Tibial nerve (tissue), 4 donors: ENCODE data around the gene SPOCK3. TPM values are rescaled to one million over a fixed set of nuclear protein-coding genes. Genes with fewer than 3 reads are reported as not detected.

Experiments used
- DNase-seq, 2 donors: peaks; one replicate each; pipeline ENCODE4 v3.0.0-alpha.2; 2019; ENCODE audit warnings: low spot score in 2 of 2
- H3K27ac ChIP-seq, 4 donors: fragments of 200-600 bp; sonication (generic) in 3 of 4; one replicate each; pipeline ENCODE4 v1.5.1; 2017 to 2019; ENCODE audit warnings: mild to moderate bottlenecking in 1 of 4
- H3K27me3 ChIP-seq, 2 donors: fragments of 200-600 bp; sonication (generic) in 1 of 2; one replicate each; pipeline versions ENCODE4 v1.5.1 to v1.6.0; 2017 to 2019
- H3K36me3 ChIP-seq, 3 donors: fragments of 200-600 bp; sonication (generic); one replicate each; pipeline ENCODE4 v1.5.1; 2018 to 2019
- H3K4me1 ChIP-seq, 4 donors: fragments of 200-600 bp; sonication (generic) in 3 of 4; one replicate each; pipeline ENCODE4 v1.5.1; 2017 to 2019
- H3K4me3 ChIP-seq, 4 donors: fragments of 200-600 bp; sonication (generic) in 3 of 4; one replicate each; pipeline ENCODE4 v1.5.1; 2017 to 2019; ENCODE audit warnings: mild to moderate bottlenecking in 1 of 4, moderate library complexity in 1 of 4
- H3K9me3 ChIP-seq, 4 donors: fragments of 200-600 bp; sonication (generic) in 3 of 4; one replicate each; pipeline ENCODE4 v1.5.1; 2017 to 2019
- CTCF ChIP-seq, 5 experiments: fragments of 200-600 bp in 3 of 5; fragments of 450-650 bp in 2 of 5; sonication (generic) in 3 of 5; IDR thresholded peaks; one replicate each; pipeline ENCODE4 v1.5.1; 2016 to 2019; ENCODE audit warnings: antibody characterized with exemption in 5 of 5, mild to moderate bottlenecking in 3 of 5, moderate library complexity in 2 of 5
- EP300 ChIP-seq, 2 donors: sonication (generic); formaldehyde crosslinking; IDR thresholded peaks; one replicate each; pipeline ENCODE4 v1.6.1; 2017; ENCODE audit warnings: antibody characterized with exemption in 2 of 2, mild to moderate bottlenecking in 1 of 2
- POLR2A ChIP-seq, 2 donors: fragments of 450-650 bp; IDR thresholded peaks; one replicate each; pipeline ENCODE4 v1.6.1; 2017; ENCODE audit warnings: antibody characterized with exemption in 2 of 2, mild to moderate bottlenecking in 2 of 2, moderate library complexity in 2 of 2
- WGBS, 2 donors: methylation state at CpG; one replicate each; pipeline ENCODE4 v1.1.5; 2018; 5-methylcytosine and 5-hydroxymethylcytosine counted together
- small RNA-seq: library from RNA; depleted of rRNA; stranded (forward); fragments of <200 nt; gene quantifications from one replicate; pipeline ENCODE3, GENCODE V24; 2016
- total RNA-seq, 4 donors: library from RNA; depleted of rRNA; stranded (reverse); fragments of >200 nt; gene quantifications; one replicate each; pipeline ENCODE4 v1.1.0, GENCODE V29; 2016

The SPOCK3 gene
- total RNA-seq, 4 donors from 2014 or later, result 1.5 TPM; not detected in 3

DNA sequence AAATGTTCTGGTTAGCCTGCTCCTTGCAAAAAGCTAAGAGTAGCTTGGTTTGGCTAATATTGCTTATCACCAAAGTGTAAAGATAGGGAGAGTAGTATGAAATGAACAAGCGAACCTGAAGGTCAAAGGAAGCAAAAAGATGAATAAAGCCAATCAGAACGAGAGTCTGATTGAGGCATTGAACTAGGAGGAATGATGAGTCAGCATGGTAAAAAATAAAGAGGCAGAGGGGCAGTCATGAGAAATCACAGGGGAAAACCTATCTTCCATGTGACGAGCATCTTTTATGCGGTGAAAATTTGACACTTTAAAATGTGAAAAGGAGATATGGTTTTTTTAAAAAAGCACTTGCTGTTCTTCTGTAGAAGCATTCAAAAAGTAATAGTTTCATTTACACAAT is 533.7 kb downstream of the SPOCK3 start:
- H3K36me3 ChIP-seq, result no peaks in the 10 kb centered on the region

DNA sequence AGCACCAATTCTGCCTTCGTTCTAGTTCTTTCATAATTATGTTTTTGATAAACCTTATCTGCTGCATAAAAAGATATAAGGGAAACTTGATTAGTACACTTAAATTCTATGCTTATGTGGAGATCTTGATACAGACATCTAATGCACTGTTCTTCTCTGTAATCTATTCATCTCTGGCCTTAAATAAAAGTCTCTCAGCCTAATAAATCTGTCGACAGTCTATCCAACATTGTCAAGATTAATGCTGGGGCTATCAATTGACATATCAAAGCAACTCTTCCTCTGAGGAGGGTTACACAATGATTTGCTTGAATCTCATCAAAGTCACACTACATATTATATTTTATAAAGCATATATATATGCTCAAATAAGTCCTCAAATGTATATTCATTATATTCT is 545.5 kb downstream of the SPOCK3 start:
- H3K27me3 ChIP-seq, result no peaks in the 10 kb centered on the region
- WGBS, 2 donors, result 59 to 70% methylated on average over 2 of the region's 2 CpGs
- H3K4me1 ChIP-seq, result no peaks in the 10 kb centered on the region
- H3K36me3 ChIP-seq, result no peaks in the 10 kb centered on the region
- H3K4me3 ChIP-seq, result no peak overlapping the region
- DNase-seq, result no peak
- no peak overlapping the region for H3K27ac ChIP-seq
- TF ChIP-seq POLR2A (IDR thresholded peaks at IDR 0.05) (no peak), EP300 (IDR thresholded peaks at IDR 0.05) (no peak), CTCF (IDR thresholded peaks at IDR 0.05) (no peak)
- H3K9me3 ChIP-seq, result no peaks in the 10 kb centered on the region

More for the DNA sequence above, 533.7 kb downstream of the SPOCK3 start:
- H3K27me3 ChIP-seq, result no peaks in the 10 kb centered on the region
- H3K27ac ChIP-seq, result no peak overlapping the region
- peaks cover 0 to 21% (median 0%) of the 10 kb centered on the region in 4 donors for H3K9me3 ChIP-seq
- H3K4me3 ChIP-seq, result no peak overlapping the region
- DNase-seq, result no peak
- H3K4me1 ChIP-seq, result no peaks in the 10 kb centered on the region
- WGBS, 2 donors, result 81 to 86% methylated on average over 4 of the region's 4 CpGs
- no peak for TF ChIP-seq CTCF (IDR thresholded peaks at IDR 0.05)

GRCh38 chr4:166687828-166688227 is 546.5 kb downstream of the SPOCK3 start:
- Histone ChIP-seq H3K9me3 (no peaks in the 10 kb centered on the region), H3K27ac (no peak overlapping the region), H3K4me1 (no peaks in the 10 kb centered on the region), H3K4me3 (no peak overlapping the region), H3K36me3 (no peaks in the 10 kb centered on the region), H3K27me3 (no peaks in the 10 kb centered on the region)
- 79 to 92% methylated on average over 1 of the region's 1 CpG for WGBS, 2 donors
- TF ChIP-seq CTCF (IDR thresholded peaks at IDR 0.05), result no peak
- no peak for TF ChIP-seq POLR2A (IDR thresholded peaks at IDR 0.05)
- TF ChIP-seq EP300 (IDR thresholded peaks at IDR 0.05), result no peak
- DNase-seq, result no peak

Small RNA genes within 50 kb of the gene (small RNA-seq; reads per million reads assigned to genes)
- gene RNA5SP171, result not detected
